HepG2 (cell line): ENCODE results near the gene TRAK1. TPM values are rescaled to one million over a fixed set of nuclear protein-coding genes. Genes with fewer than 3 reads are reported as not detected.

ENCODE experiments used
- ATAC-seq: fragments of 200-7000 bp; cut with Tn5 transposase; 3 replicates; pipeline ENCODE4 v1.9.1; 2020; ENCODE audit warnings: mild to moderate bottlenecking, moderate library complexity
- BruUV-seq: library from RNA; stranded (reverse); fragments of 400-500 nt; replicated peaks from 2 replicates; lab custom pipeline; 2021; lab: Mats Ljungman, UMichigan
- CTCF ChIA-PET: fragments of 300-600 bp; formaldehyde crosslinking; extraction: SDS; loops from one replicate; lab custom pipeline; 2021; ENCODE audit warnings: low total read pairs, inconsistent platforms, low intra/inter-chr PET ratio; lab: Yijun Ruan, JAX
- POLR2A ChIA-PET: fragments of 350-600 bp; sonication (Branson Sonifier 250); formaldehyde crosslinking; loops from one replicate; lab custom pipeline; 2020; ENCODE audit warnings: antibody characterized with exemption, inconsistent platforms; lab: Yijun Ruan, JAX
- DNase-seq: peaks from one replicate; pipeline ENCODE4 v3.0.0-alpha.2; 2015; ENCODE audit warnings: low spot score
- FAIRE-seq: peaks from 3 replicates; lab custom pipeline; 2011; peaks lifted over from hg19 to GRCh38; lab: Jason Lieb, UNC
- H2AFZ ChIP-seq: one replicate; pipeline ENCODE4 v1.6.1; 2011; ENCODE audit warnings: low read length, inconsistent platforms
- H3K27ac ChIP-seq: fragments of 300-600 bp; 3 replicates; pipeline ENCODE4 v1.8.0; 2011; ENCODE audit warnings: mixed run types, mild to moderate bottlenecking, mixed read lengths, low read length, inconsistent platforms; ENCODE audit not compliant: insufficient read depth; ENCODE audit errors: extremely low read length
- H3K27me3 ChIP-seq, 2 experiments: fragments of 200-600 bp in 1 of 2; 2 replicates in 1 of 2; 3 replicates in 1 of 2; pipeline versions ENCODE4 v1.6.0 to v1.8.0; 2011; ENCODE audit warnings: low read length in 2 of 2, mild to moderate bottlenecking in 2 of 2, moderate library complexity in 2 of 2, inconsistent platforms in 1 of 2; ENCODE audit not compliant: insufficient read depth in 2 of 2, control insufficient read depth in 1 of 2
- H3K36me3 ChIP-seq, 2 experiments: fragments of 200-600 bp in 1 of 2; replicated peaks in 1 of 2; 2 replicates in 1 of 2; 3 replicates in 1 of 2; pipeline versions ENCODE4 v1.5.1 to v1.8.0; 2011; ENCODE audit warnings: low read length in 2 of 2, inconsistent platforms in 1 of 2; ENCODE audit not compliant: insufficient read depth in 2 of 2, control insufficient read depth in 1 of 2
- H3K4me1 ChIP-seq: 2 replicates; pipeline ENCODE4 v1.5.1; 2012; ENCODE audit warnings: low read length, inconsistent platforms; ENCODE audit not compliant: insufficient read depth
- H3K4me2 ChIP-seq: 2 replicates; pipeline ENCODE4 v1.6.0; 2011; ENCODE audit warnings: low read depth, low read length, inconsistent platforms
- H3K4me3 ChIP-seq, 3 experiments: fragments of 200-600 bp in 1 of 3; sonication (generic), shearing (Covaris generic) in 1 of 3; replicated peaks in 1 of 3; 2 replicates each; pipeline ENCODE4 v1.5.1; 2011 to 2016; ENCODE audit warnings: low read length in 3 of 3, inconsistent platforms in 2 of 3, low read depth in 2 of 3, mild to moderate bottlenecking in 2 of 3, control low read depth in 1 of 3, mixed read lengths in 1 of 3; ENCODE audit not compliant: insufficient read depth in 1 of 3
- H3K79me2 ChIP-seq: one replicate; pipeline ENCODE4 v1.6.1; 2011; ENCODE audit warnings: low read length, inconsistent platforms; ENCODE audit not compliant: insufficient read depth
- H3K9ac ChIP-seq: 2 replicates; pipeline ENCODE4 v1.6.0; 2011; ENCODE audit warnings: mild to moderate bottlenecking, low read depth, low read length, inconsistent platforms; ENCODE audit not compliant: insufficient read depth
- H3K9me3 ChIP-seq: 2 replicates; pipeline ENCODE4 v1.5.1; 2012; ENCODE audit warnings: mild to moderate bottlenecking, low read length
- H4K20me1 ChIP-seq: 2 replicates; pipeline ENCODE4 v1.6.0; 2011; ENCODE audit warnings: inconsistent platforms, mild to moderate bottlenecking, low read length, moderate library complexity; ENCODE audit not compliant: insufficient read depth
- DRAP1 ChIP-seq: IDR thresholded peaks from 2 replicates; pipeline ENCODE4 v1.6.1; 2016; ENCODE audit warnings: missing genetic modification reagents, missing compliant biosample characterization
- NFATC3 ChIP-seq: sonication (generic); formaldehyde crosslinking; IDR thresholded peaks from 2 replicates; pipeline ENCODE4 v1.5.1; 2020; ENCODE audit warnings: mild to moderate bottlenecking, missing genetic modification reagents
- TCF7 ChIP-seq: sonication (generic); IDR thresholded peaks from 2 replicates; pipeline ENCODE4 v1.6.1; 2016; ENCODE audit warnings: antibody characterized with exemption, low read depth
- TOPORS ChIP-seq: sonication (generic); formaldehyde crosslinking; IDR thresholded peaks from 2 replicates; pipeline ENCODE4 v1.8.0; 2023; ENCODE audit warnings: mild to moderate bottlenecking, missing genetic modification reagents
- U2AF2 ChIP-seq: fragments of 200-400 bp; formaldehyde crosslinking; IDR thresholded peaks from 2 replicates; pipeline ENCODE4 v1.6.1; 2017; ENCODE audit warnings: low read depth, mild to moderate bottlenecking, low read length
- ZNF598 ChIP-seq: sonication (generic); formaldehyde crosslinking; IDR thresholded peaks from 2 replicates; pipeline ENCODE4 v1.5.1; 2020; ENCODE audit warnings: mild to moderate bottlenecking, missing genetic modification reagents, borderline replicate concordance
- WGBS: methylation state at CpG from one replicate; pipeline ENCODE4 v1.1.6; 2017; ENCODE audit warnings: low lambda C conversion rate; 5-methylcytosine and 5-hydroxymethylcytosine counted together
- in situ Hi-C: cut with HindIII; loops from 2 replicates; pipeline ENCODE4 v1.10.0; 2017; ENCODE audit warnings: low pct_unique_long_range_greater_than_20kb; ENCODE audit not compliant: extremely low pct_ligation_motif_present
- intact Hi-C: fragments of 100-400 bp; cut with micrococcal nuclease; formaldehyde crosslinking; loops from one replicate; pipeline ENCODE4 v1.10.0; 2022; ENCODE audit not compliant: unreplicated experiment
- polyA plus RNA-seq, 8 experiments: library from polyadenylated mRNA; depleted of rRNA in 3 of 8; stranded (reverse) in 7 of 8; unstranded in 1 of 8; fragments of >200 nt; fragmentation: Illumina TruSeq in 4 of 8; extraction: Trizol in 4 of 8; gene quantifications; 2 replicates each; pipeline versions ENCODE4 v1.2.1 to v1.2.3, GENCODE V29; 2011 to 2016; ENCODE audit warnings: low read depth in 4 of 8, missing spikeins in 1 of 8, mixed read lengths in 1 of 8; ENCODE audit not compliant: insufficient read depth in 1 of 8
- total RNA-seq, 5 experiments: library from RNA; depleted of rRNA; stranded (reverse); fragments of >200 nt; fragmentation: Illumina TruSeq; extraction: Trizol; gene quantifications; 2 replicates each; pipeline ENCODE4 v1.2.3, GENCODE V29; 2016; ENCODE audit warnings: low read depth in 1 of 5
- TF ChIP-seq, protein P1 (sequence below): sonication (generic); formaldehyde crosslinking; IDR thresholded peaks from 2 replicates; pipeline ENCODE4 v1.4.0; 2020; ENCODE audit warnings: missing genetic modification reagents, borderline replicate concordance
- TF ChIP-seq, protein P2 (sequence below): sonication (generic); formaldehyde crosslinking; IDR thresholded peaks from 2 replicates; pipeline ENCODE4 v1.9.0; 2022; ENCODE audit warnings: low read depth, missing genetic modification reagents
- TF ChIP-seq, protein P3 (sequence below): sonication (generic); formaldehyde crosslinking; IDR thresholded peaks from 2 replicates; pipeline ENCODE4 v1.4.0; 2020; ENCODE audit warnings: mild to moderate bottlenecking, missing genetic modification reagents

TRAK1 gene
- total and polyA plus RNA-seq, 2 of the 13 experiments (the other 11 are each of a cell fraction or from before 2014, with no cell fraction given) = 20.5 to 46.6 TPM

DNA sequence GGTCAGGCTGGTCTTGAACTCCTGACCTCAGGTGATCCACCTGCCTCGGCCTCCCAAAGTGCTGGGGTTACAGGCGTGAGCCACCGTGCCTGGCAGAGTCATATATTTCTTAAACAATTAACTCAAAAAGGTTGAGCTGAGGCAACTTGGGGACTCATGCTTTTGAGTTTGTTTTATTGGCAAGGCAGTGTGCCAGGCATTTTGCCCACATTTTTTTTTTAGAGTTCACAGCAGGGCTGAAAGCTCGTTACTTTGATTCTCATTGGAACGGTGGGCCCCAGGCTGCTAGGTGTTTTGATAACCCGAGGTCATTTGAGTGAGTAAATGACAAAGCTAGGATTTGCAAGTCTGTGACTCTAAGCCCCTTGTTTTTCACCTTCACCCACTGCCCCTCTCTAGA lies 98.6 kb downstream of the TRAK1 start:
- no TSS peak for BruUV-seq
- H3K27me3 ChIP-seq = no peaks in the 10 kb centered on the region
- H2AFZ ChIP-seq = no peak overlapping the region
- H3K36me3 ChIP-seq = peaks cover 35 to 59% of the 10 kb centered on the region in 2 experiments
- no peaks in the 10 kb centered on the region for H3K9me3 ChIP-seq
- TF ChIP-seq, protein P1, sequence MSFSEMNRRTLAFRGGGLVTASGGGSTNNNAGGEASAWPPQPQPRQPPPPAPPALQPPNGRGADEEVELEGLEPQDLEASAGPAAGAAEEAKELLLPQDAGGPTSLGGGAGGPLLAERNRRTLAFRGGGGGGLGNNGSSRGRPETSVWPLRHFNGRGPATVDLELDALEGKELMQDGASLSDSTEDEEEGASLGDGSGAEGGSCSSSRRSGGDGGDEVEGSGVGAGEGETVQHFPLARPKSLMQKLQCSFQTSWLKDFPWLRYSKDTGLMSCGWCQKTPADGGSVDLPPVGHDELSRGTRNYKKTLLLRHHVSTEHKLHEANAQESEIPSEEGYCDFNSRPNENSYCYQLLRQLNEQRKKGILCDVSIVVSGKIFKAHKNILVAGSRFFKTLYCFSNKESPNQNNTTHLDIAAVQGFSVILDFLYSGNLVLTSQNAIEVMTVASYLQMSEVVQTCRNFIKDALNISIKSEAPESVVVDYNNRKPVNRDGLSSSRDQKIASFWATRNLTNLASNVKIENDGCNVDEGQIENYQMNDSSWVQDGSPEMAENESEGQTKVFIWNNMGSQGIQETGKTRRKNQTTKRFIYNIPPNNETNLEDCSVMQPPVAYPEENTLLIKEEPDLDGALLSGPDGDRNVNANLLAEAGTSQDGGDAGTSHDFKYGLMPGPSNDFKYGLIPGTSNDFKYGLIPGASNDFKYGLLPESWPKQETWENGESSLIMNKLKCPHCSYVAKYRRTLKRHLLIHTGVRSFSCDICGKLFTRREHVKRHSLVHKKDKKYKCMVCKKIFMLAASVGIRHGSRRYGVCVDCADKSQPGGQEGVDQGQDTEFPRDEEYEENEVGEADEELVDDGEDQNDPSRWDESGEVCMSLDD (CRISPR knock-in tag) = no peak
- TF ChIP-seq DRAP1 (CRISPR knock-in tag) = no peak
- TF ChIP-seq U2AF2 = no peak
- TF ChIP-seq, protein P2, sequence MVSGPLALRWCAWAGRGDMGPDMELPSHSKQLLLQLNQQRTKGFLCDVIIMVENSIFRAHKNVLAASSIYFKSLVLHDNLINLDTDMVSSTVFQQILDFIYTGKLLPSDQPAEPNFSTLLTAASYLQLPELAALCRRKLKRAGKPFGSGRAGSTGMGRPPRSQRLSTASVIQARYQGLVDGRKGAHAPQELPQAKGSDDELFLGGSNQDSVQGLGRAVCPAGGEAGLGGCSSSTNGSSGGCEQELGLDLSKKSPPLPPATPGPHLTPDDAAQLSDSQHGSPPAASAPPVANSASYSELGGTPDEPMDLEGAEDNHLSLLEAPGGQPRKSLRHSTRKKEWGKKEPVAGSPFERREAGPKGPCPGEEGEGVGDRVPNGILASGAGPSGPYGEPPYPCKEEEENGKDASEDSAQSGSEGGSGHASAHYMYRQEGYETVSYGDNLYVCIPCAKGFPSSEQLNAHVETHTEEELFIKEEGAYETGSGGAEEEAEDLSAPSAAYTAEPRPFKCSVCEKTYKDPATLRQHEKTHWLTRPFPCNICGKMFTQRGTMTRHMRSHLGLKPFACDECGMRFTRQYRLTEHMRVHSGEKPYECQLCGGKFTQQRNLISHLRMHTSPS = no peak
- TF ChIP-seq TOPORS (CRISPR knock-in tag) = no peak
- TF ChIP-seq, protein P3, sequence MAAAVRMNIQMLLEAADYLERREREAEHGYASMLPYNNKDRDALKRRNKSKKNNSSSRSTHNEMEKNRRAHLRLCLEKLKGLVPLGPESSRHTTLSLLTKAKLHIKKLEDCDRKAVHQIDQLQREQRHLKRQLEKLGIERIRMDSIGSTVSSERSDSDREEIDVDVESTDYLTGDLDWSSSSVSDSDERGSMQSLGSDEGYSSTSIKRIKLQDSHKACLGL = no peak
- TF ChIP-seq NFATC3 (CRISPR knock-in tag) = no peak
- no peak for TF ChIP-seq TCF7
- TF ChIP-seq ZNF598 (CRISPR knock-in tag) = no peak
- ChIA-PET CTCF (interaction anchor here (4.6 kb wide), 1 partner anchor 72 kb away, joined by 104 read pairs; no protein-coding TSS in a partner anchor), POLR2A (interaction anchor here (3.4 to 3.5 kb wide), 2 partner anchors 59 to 70 kb away, joined by 15 to 22 read pairs; no protein-coding TSS in a partner anchor)
- H4K20me1 ChIP-seq = peaks cover 8% of the 10 kb centered on the region; the same call in 1 of the 2 replicates
- FAIRE-seq (no peak), DNase-seq (no peak), ATAC-seq (no peak)
- H3K9ac ChIP-seq = no peak overlapping the region
- no peaks in the 10 kb centered on the region for H3K79me2 ChIP-seq
- no peak overlapping the region for H3K4me2 ChIP-seq
- no peaks in the 10 kb centered on the region for H3K4me1 ChIP-seq
- H3K27ac ChIP-seq = no peak overlapping the region
- 91% methylated on average over 5 of the region's 6 CpGs for whole genome bisulfite sequencing
- no peak overlapping the region for H3K4me3 ChIP-seq
- intact Hi-C loops = loop anchor here (5.0 kb wide), 1 partner anchor 297 kb away; no protein-coding TSS in a partner anchor
- in situ Hi-C loops = loop anchor here (5.0 to 25.0 kb wide), 3 partner anchors 75 to 297 kb away; no protein-coding TSS in a partner anchor
